ENCODE results near the gene TOP3A. TPM values are rescaled to one million over a fixed set of nuclear protein-coding genes. Genes with fewer than 3 reads are reported as not detected.
A peak's percentile ranks its signal among the peaks of the same experiment; 100 is the strongest.

The TOP3A gene
- total RNA-seq, 1 experiment from 2014 or later, result 56.1 TPM

GRCh38 chr17:18250259-18250658 lies 64.5 kb downstream of the TOP3A start:
- H3K27me3 Mint-ChIP-seq (ENCODE audit: low read depth), result no peaks in the 10 kb centered on the region
- DNase-seq (ENCODE audit: low spot score), result no peak
- TF ChIP-seq TCF7 (CRISPR knock-in tag; IDR thresholded peaks at IDR 0.05; ENCODE audit: low read depth) (no peak), SOX15 (CRISPR knock-in tag; IDR thresholded peaks at IDR 0.05) (no peak), MLX (CRISPR knock-in tag; IDR thresholded peaks at IDR 0.05) (no peak), PRDM15 (CRISPR knock-in tag; IDR thresholded peaks at IDR 0.05) (no peak), STAT6 (CRISPR knock-in tag; conservative IDR thresholded peaks at IDR 0.05; ENCODE audit: low read depth) (no peak), NFE2L1 (CRISPR knock-in tag; IDR thresholded peaks at IDR 0.05) (no peak), TP53 (CRISPR knock-in tag; IDR thresholded peaks at IDR 0.05) (no peak), NR2C2 (CRISPR knock-in tag; IDR thresholded peaks at IDR 0.05) (no peak), CDX4 (CRISPR knock-in tag; IDR thresholded peaks at IDR 0.05; ENCODE audit: borderline replicate concordance) (no peak), ZBTB43 (CRISPR knock-in tag; IDR thresholded peaks at IDR 0.05) (no peak), ESRRA (CRISPR knock-in tag; IDR thresholded peaks at IDR 0.05; ENCODE audit: borderline replicate concordance) (no peak), MAX (CRISPR knock-in tag; IDR thresholded peaks at IDR 0.05) (no peak), ZNF317 (CRISPR knock-in tag; IDR thresholded peaks at IDR 0.05; ENCODE audit: borderline replicate concordance, low read depth) (no peak), IRF2 (CRISPR knock-in tag; IDR thresholded peaks at IDR 0.05; ENCODE audit: borderline replicate concordance, low read depth) (no peak), MXD4 (CRISPR knock-in tag; IDR thresholded peaks at IDR 0.05; ENCODE audit: borderline replicate concordance) (no peak), ETV6 (CRISPR knock-in tag; IDR thresholded peaks at IDR 0.05) (no peak), HMGXB4 (CRISPR knock-in tag; IDR thresholded peaks at IDR 0.05) (no peak), ZMAT4 (CRISPR knock-in tag; IDR thresholded peaks at IDR 0.05) (no peak), FOXJ3 (CRISPR knock-in tag; IDR thresholded peaks at IDR 0.05; ENCODE audit: borderline replicate concordance) (no peak), E2F1 (CRISPR knock-in tag; IDR thresholded peaks at IDR 0.05) (no peak)
- no peaks in the 10 kb centered on the region for H3K9me3 Mint-ChIP-seq
- peak; percentile 4; the same call in 1 of the 2 replicates for ATAC-seq
- H3K4me3 Mint-ChIP-seq, result no peak overlapping the region
- peaks cover 59% of the 10 kb centered on the region for H3K36me3 Mint-ChIP-seq
- ChIA-PET CTCF (interaction anchor here (0.6 to 0.9 kb wide), 2 partner anchors 33 to 71 kb away, joined by 3 read pairs; no protein-coding TSS in a partner anchor), POLR2A (no interaction called here)
- peak overlapping the region; percentile 44; the same call in 1 of the 2 replicates for H3K27ac Mint-ChIP-seq
- H3K4me1 Mint-ChIP-seq, result peaks cover 24% of the 10 kb centered on the region

All from WTC11 (cell line).